ENCODE results near the gene SEMA5A. TPM values are rescaled to one million over a fixed set of nuclear protein-coding genes. Genes with fewer than 3 reads are reported as not detected.

The SEMA5A gene
- total and polyA plus RNA-seq, 2 of the 13 experiments (the other 11 are each of a cell fraction or from before 2014, with no cell fraction given) = 0.01 TPM; not detected in 1

DNA sequence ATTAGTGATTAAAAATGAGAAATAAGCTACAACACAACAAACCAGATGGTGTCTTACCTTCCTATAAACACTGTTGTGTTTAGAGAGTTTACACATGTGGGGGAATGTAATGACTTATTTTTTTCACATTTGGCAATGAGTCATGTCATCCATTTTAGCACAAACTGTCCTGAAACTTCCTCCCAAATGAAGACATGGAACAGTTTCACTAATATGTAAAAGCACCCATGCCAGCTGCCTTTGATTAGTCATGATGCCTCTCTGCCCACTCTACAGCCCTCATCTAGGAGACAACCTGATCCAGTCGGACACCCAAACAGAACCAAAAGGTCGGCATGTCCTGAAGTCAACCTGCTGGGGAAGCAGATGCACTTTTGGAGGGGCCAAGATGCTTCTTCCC lies 98.2 kb downstream of the SEMA5A start:
- H3K4me3 ChIP-seq (replicated peaks in 1 of 3; ENCODE audit: insufficient read depth in 1 of 3, low read depth in 2 of 3, low read length in 3 of 3) = no peak overlapping the region
- no TSS peak for BruUV-seq (replicated peaks)
- CTCF ChIA-PET (ENCODE audit: low intra/inter-chr PET ratio, low total read pairs) = no interaction called here
- no peaks in the 10 kb centered on the region for H3K4me1 ChIP-seq (ENCODE audit: insufficient read depth, low read length)
- H4K20me1 ChIP-seq (ENCODE audit: insufficient read depth, low read length) = no peaks in the 10 kb centered on the region
- H3K27ac ChIP-seq (ENCODE audit: extremely low read length, insufficient read depth, low read length) = no peak overlapping the region
- no peaks in the 10 kb centered on the region for H3K79me2 ChIP-seq (ENCODE audit: insufficient read depth, low read length)
- 0% methylated on average over 2 of the region's 2 CpGs for WGBS (ENCODE audit: low lambda C conversion rate)
- ATAC-seq (no peak), DNase-seq (ENCODE audit: low spot score) (no peak), FAIRE-seq (no peak)
- H2AFZ ChIP-seq (ENCODE audit: low read length) = no peak overlapping the region
- in situ Hi-C loops (cut with HindIII; ENCODE audit: extremely low pct_ligation_motif_present, low pct_unique_long_range_greater_than_20kb) (no loop called here), intact Hi-C loops (cut with micrococcal nuclease; ENCODE audit: unreplicated experiment) (no loop called here)
- no peak overlapping the region for H3K4me2 ChIP-seq (ENCODE audit: low read depth, low read length)
- no peak overlapping the region for H3K9ac ChIP-seq (ENCODE audit: insufficient read depth, low read depth, low read length)
- POLR2A ChIA-PET = no interaction called here
- no peaks in the 10 kb centered on the region for H3K36me3 ChIP-seq (replicated peaks in 1 of 2; ENCODE audit: control insufficient read depth in 1 of 2, insufficient read depth in 2 of 2, low read length in 2 of 2)
- TF ChIP-seq MEF2D (CRISPR knock-in tag; IDR thresholded peaks at IDR 0.05) (no peak), ZNF12 (CRISPR knock-in tag; IDR thresholded peaks at IDR 0.05) (no peak), FOXJ3 (CRISPR knock-in tag; IDR thresholded peaks at IDR 0.05; ENCODE audit: borderline replicate concordance) (no peak), SALL2 (CRISPR knock-in tag; IDR thresholded peaks at IDR 0.05) (no peak), ZNF546 (CRISPR knock-in tag; conservative IDR thresholded peaks at IDR 0.05) (no peak), HOXA9 (CRISPR knock-in tag; IDR thresholded peaks at IDR 0.05; ENCODE audit: borderline replicate concordance) (no peak)
- H3K27me3 ChIP-seq (ENCODE audit: control insufficient read depth in 1 of 2, insufficient read depth in 2 of 2, low read length in 2 of 2) = no peaks in the 10 kb centered on the region
- H3K9me3 ChIP-seq (ENCODE audit: low read length) = peaks cover 7% of the 10 kb centered on the region; the same call in 1 of the 2 replicates

- Histone ChIP-seq H3K9me3 (ENCODE audit: low read length) (peaks cover 7% of the 10 kb centered on the region; the same call in 1 of the 2 replicates), H3K9ac (ENCODE audit: insufficient read depth, low read depth, low read length) (no peak overlapping the region), H3K4me3 (replicated peaks in 1 of 3; ENCODE audit: insufficient read depth in 1 of 3, low read depth in 2 of 3, low read length in 3 of 3) (no peak overlapping the region), H3K79me2 (ENCODE audit: insufficient read depth, low read length) (no peaks in the 10 kb centered on the region), H3K27me3 (ENCODE audit: control insufficient read depth in 1 of 2, insufficient read depth in 2 of 2, low read length in 2 of 2) (no peaks in the 10 kb centered on the region), H2AFZ (ENCODE audit: low read length) (no peak overlapping the region), H4K20me1 (ENCODE audit: insufficient read depth, low read length) (no peaks in the 10 kb centered on the region), H3K27ac (ENCODE audit: extremely low read length, insufficient read depth, low read length) (no peak overlapping the region), H3K4me1 (ENCODE audit: insufficient read depth, low read length) (no peaks in the 10 kb centered on the region), H3K4me2 (ENCODE audit: low read depth, low read length) (no peak overlapping the region), H3K36me3 (replicated peaks in 1 of 2; ENCODE audit: control insufficient read depth in 1 of 2, insufficient read depth in 2 of 2, low read length in 2 of 2) (no peaks in the 10 kb centered on the region)
- WGBS (ENCODE audit: low lambda C conversion rate) = 2% methylated on average over 2 of the region's 2 CpGs
- BruUV-seq (replicated peaks) = no TSS peak
- no peak for ATAC-seq
- in situ Hi-C loops (cut with HindIII; ENCODE audit: extremely low pct_ligation_motif_present, low pct_unique_long_range_greater_than_20kb) (no loop called here), intact Hi-C loops (cut with micrococcal nuclease; ENCODE audit: unreplicated experiment) (no loop called here)
- CTCF ChIA-PET (ENCODE audit: low intra/inter-chr PET ratio, low total read pairs) = no interaction called here
- no peak for DNase-seq (ENCODE audit: low spot score)
- no peak for FAIRE-seq
- POLR2A ChIA-PET = no interaction called here
- TF ChIP-seq U2AF1 (optimal IDR thresholded peaks at IDR 0.05; ENCODE audit: low read depth, low read length) (no peak), ZNF691 (CRISPR knock-in tag; IDR thresholded peaks at IDR 0.05; ENCODE audit: borderline replicate concordance, low read depth) (no peak), XBP1 (CRISPR knock-in tag; IDR thresholded peaks at IDR 0.05) (no peak), TAF15 (IDR thresholded peaks at IDR 0.05; ENCODE audit: low read depth, low read length, poor library complexity, severe bottlenecking) (no peak), REXO4 (CRISPR knock-in tag; IDR thresholded peaks at IDR 0.05; ENCODE audit: borderline replicate concordance) (no peak), ZFP91 (CRISPR knock-in tag; IDR thresholded peaks at IDR 0.05; ENCODE audit: borderline replicate concordance) (no peak), HMGA1 (CRISPR knock-in tag; conservative IDR thresholded peaks at IDR 0.05) (no peak), ZNF788 (CRISPR knock-in tag; IDR thresholded peaks at IDR 0.05; ENCODE audit: borderline replicate concordance) (no peak), ATM (IDR thresholded peaks at IDR 0.05; ENCODE audit: borderline replicate concordance) (no peak)
- TF ChIP-seq, protein P1, sequence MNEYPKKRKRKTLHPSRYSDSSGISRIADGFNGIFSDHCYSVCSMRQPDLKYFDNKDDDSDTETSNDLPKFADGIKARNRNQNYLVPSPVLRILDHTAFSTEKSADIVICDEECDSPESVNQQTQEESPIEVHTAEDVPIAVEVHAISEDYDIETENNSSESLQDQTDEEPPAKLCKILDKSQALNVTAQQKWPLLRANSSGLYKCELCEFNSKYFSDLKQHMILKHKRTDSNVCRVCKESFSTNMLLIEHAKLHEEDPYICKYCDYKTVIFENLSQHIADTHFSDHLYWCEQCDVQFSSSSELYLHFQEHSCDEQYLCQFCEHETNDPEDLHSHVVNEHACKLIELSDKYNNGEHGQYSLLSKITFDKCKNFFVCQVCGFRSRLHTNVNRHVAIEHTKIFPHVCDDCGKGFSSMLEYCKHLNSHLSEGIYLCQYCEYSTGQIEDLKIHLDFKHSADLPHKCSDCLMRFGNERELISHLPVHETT (CRISPR knock-in tag; conservative IDR thresholded peaks at IDR 0.05) = no peak
These were observed 100.0 kb downstream of the SEMA5A start for GRCh38 chr5:9445826-9446388.
